ENCODE results near the gene GSTP1. TPM values are rescaled to one million over a fixed set of nuclear protein-coding genes. Genes with fewer than 3 reads are reported as not detected.

Gene GSTP1
- total RNA-seq, 2 donors from 2014 or later, result 543 to 842 TPM

GRCh38 chr11:67539550-67539949 lies 44.1 kb upstream of the GSTP1 start:
- Histone ChIP-seq H3K9me3 (no peaks in the 10 kb centered on the region), H3K4me3 (no peak overlapping the region), H3K27ac (no peak overlapping the region), H3K4me1 (peaks cover 3% of the 10 kb centered on the region), H3K36me3 (no peaks in the 10 kb centered on the region), H3K27me3 (no peaks in the 10 kb centered on the region), H3K9ac (ENCODE audit: low read depth in 2 of 2, low read length in 2 of 2) (no peak overlapping the region)
- no peak for DNase-seq
- intact Hi-C loops (cut with DNase I), result no loop called here
- TF ChIP-seq, protein P1, sequence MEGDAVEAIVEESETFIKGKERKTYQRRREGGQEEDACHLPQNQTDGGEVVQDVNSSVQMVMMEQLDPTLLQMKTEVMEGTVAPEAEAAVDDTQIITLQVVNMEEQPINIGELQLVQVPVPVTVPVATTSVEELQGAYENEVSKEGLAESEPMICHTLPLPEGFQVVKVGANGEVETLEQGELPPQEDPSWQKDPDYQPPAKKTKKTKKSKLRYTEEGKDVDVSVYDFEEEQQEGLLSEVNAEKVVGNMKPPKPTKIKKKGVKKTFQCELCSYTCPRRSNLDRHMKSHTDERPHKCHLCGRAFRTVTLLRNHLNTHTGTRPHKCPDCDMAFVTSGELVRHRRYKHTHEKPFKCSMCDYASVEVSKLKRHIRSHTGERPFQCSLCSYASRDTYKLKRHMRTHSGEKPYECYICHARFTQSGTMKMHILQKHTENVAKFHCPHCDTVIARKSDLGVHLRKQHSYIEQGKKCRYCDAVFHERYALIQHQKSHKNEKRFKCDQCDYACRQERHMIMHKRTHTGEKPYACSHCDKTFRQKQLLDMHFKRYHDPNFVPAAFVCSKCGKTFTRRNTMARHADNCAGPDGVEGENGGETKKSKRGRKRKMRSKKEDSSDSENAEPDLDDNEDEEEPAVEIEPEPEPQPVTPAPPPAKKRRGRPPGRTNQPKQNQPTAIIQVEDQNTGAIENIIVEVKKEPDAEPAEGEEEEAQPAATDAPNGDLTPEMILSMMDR (IDR thresholded peaks at IDR 0.05), result no peak

- no peaks in the 10 kb centered on the region for H3K9me3 ChIP-seq
- no peaks in the 10 kb centered on the region for H3K27me3 ChIP-seq
- intact Hi-C loops (cut with DNase I), result no loop called here
- no peaks in the 10 kb centered on the region for H3K36me3 ChIP-seq
- TF ChIP-seq, protein P1 (IDR thresholded peaks at IDR 0.05), result no peak
- H3K27ac ChIP-seq, result no peak overlapping the region
- no peak for DNase-seq
- peaks cover 3% of the 10 kb centered on the region for H3K4me1 ChIP-seq
- H3K4me3 ChIP-seq, result no peak overlapping the region
- H3K9ac ChIP-seq (ENCODE audit: low read depth in 2 of 2, low read length in 2 of 2), result no peak overlapping the region
Observed at GRCh38 chr11:67541198-67541597, 42.4 kb upstream of the GSTP1 start.

- no peak for DNase-seq
Observed at GRCh38 chr11:67542169-67542568, 41.4 kb upstream of the GSTP1 start.

DNA sequence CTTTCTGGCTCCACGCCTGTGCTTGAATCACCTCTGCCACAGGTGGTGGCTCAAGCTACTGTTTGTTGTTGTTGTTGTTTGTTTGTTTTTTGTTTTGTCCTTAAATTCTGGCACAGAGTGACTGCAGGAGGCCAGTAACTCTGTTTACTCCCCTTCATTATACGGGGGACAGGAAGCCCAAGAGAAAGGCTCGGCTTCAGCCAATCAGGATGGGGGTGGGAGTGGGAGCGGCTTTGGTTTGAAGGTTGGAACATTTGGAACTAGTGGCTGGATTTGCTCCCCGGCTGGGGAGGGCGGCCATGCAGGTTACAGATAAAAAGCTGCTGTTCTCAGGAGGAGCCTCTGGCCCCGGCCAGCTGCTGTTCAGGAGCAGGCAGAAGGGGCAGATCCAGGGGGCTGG lies 40.6 kb upstream of the GSTP1 start:
- Histone ChIP-seq H3K27ac (no peak overlapping the region), H3K4me3 (no peak overlapping the region), H3K36me3 (no peaks in the 10 kb centered on the region), H3K9me3 (no peaks in the 10 kb centered on the region), H3K27me3 (no peaks in the 10 kb centered on the region), H3K9ac (ENCODE audit: low read depth in 2 of 2, low read length in 2 of 2) (peak overlapping the region in 1 of 2 donors; percentile 40), H3K4me1 (peaks cover 3% of the 10 kb centered on the region)
- peak; percentile 55 for DNase-seq
- intact Hi-C loops (cut with DNase I), result no loop called here
- TF ChIP-seq, protein P1 (IDR thresholded peaks at IDR 0.05), result no peak

More at GRCh38 chr11:67542169-67542568, 41.4 kb upstream of the GSTP1 start:
- no peaks in the 10 kb centered on the region for H3K36me3 ChIP-seq
- intact Hi-C loops (cut with DNase I), result no loop called here
- H3K27me3 ChIP-seq, result no peaks in the 10 kb centered on the region
- H3K9me3 ChIP-seq, result no peaks in the 10 kb centered on the region
- no peak overlapping the region for H3K27ac ChIP-seq
- TF ChIP-seq, protein P1 (IDR thresholded peaks at IDR 0.05), result no peak
- no peak overlapping the region for H3K9ac ChIP-seq (ENCODE audit: low read depth in 2 of 2, low read length in 2 of 2)
- peaks cover 3% of the 10 kb centered on the region for H3K4me1 ChIP-seq
- no peak overlapping the region for H3K4me3 ChIP-seq

- no peaks in the 10 kb centered on the region for H3K36me3 ChIP-seq
- peaks cover 3% of the 10 kb centered on the region for H3K4me1 ChIP-seq
- peak overlapping the region; percentile 12 to 40 for H3K9ac ChIP-seq (ENCODE audit: low read depth in 2 of 2, low read length in 2 of 2)
- DNase-seq, result peak; percentile 53
- H3K4me3 ChIP-seq, result no peak overlapping the region
- TF ChIP-seq, protein P1 (IDR thresholded peaks at IDR 0.05), result no peak
- intact Hi-C loops (cut with DNase I), result no loop called here
- H3K9me3 ChIP-seq, result no peaks in the 10 kb centered on the region
- H3K27ac ChIP-seq, result peak overlapping the region; percentile 77
- no peaks in the 10 kb centered on the region for H3K27me3 ChIP-seq
Observed at GRCh38 chr11:67543585-67543984, 40.0 kb upstream of the GSTP1 start.

All from colonic mucosa (tissue), 4 donors.